GM21717 (cell line): ENCODE measurements around the gene VIT.
"Not testable (repeated sequence)": the region's sequence is repeated elsewhere in the genome, so short reads cannot be mapped to it uniquely, and the experiment has no call there.

Source experiments
- ATAC-seq: cut with Tn5 transposase; IDR thresholded peaks from one replicate; pipeline ENCODE4 v1.9.1; 2021; ENCODE audit warnings: mild to moderate bottlenecking, moderate library complexity; ENCODE audit not compliant: unreplicated experiment

VIT gene

DNA sequence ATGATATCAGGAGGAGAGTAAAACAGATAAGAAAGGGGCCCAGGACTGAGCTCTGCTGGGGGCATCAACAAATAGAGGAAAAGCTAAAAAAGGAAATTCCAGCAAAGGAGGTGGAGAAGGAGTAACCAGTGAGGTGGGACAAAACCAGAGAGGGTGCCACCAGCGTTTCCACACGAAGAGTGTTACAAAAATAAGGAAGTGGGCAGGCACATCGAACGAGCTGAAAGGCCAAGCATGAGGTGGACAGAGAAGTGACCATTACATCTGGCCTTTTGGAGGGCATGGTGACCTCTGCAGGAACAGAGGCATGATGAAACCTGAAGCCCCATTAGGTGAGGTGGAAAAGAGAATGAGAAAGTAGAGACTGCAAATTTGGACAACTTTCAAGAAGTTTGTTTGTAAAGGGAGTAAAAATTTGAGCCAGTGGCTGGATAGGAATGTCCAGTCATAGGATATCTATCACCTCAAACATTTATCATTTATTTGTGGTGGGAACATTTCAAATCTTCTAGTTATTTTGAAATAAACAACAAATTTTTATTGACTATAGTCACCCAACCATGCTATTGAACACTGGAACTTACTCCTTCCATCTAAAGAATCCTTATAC lies 18.4 kb upstream of the VIT start:
- ATAC-seq: no peak

DNA sequence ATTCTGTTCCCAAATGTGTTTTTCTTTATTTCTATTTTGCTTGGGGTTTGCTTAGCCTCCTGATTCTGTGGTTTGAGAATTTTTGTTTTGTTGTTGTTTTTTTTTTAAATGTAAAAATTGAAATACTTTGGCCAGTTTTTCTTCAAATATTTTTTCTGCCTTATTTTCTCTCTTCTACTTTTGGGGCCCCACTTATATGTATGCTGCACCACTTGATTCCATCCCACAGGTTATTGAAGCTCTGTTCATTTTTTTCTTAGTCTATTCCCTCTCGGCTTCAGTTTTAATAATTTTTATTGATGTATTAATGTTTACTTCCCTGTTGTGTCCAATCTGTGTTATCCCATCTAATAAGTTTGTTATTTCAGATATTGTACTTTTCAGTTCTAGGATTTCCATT lies 17.7 kb upstream of the VIT start:
- no peak for ATAC-seq

DNA sequence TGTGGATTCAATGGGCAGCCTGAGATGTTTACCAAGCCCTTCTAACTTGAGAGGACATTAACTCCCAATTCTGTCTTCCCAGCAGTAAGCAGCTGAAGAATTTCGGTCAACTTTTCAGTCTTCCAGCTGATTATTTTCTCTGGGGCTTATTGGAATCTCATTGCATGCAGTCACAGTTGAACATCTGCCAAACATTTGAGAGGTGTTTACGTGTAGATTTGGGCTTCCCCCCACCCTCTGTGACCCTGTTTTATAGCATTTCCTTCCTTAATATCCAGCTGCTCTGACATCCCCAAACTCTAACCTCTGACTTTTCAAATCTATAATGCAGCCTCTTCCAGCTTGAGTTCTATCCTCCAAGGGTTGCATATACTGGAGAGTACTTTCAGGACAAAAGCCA lies 16.5 kb upstream of the VIT start:
- ATAC-seq: no peak

DNA sequence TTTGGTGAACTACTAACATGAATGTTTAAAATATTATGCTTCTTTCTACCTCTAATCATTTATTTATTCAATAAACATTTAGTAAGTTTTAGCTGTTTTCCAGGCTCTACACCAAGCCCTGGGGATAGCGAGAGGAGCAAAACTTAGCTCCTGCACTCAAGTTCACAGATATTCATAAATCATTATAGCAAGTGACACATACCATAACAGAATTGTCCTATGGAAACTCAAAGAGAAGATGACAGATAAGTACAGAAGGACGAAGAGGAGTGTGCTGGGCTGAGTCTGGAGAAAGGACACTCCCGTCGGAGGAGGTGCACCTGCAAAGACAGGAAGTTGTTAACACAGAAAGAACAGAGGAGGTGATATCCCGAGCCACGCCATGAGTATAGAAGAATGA lies 13.9 kb upstream of the VIT start:
- ATAC-seq: no peak

DNA sequence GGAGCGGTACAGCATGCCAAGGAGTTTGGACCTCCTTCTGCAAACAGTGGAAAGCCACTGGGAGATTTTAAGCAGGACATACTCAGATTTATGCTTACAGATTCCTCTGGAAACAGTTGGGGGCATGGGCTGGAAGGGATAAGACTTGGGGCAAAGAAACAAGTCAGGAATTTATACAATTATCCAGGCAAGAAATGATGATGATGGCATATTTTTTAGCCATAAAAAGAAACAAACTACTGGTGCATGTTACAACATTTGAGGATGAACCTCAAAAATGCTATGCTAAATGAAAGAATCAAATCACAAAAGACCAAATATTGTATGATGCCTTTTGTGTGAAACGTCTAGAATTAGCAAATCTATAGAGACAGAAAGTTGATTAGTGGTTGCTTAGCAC lies 13.5 kb upstream of the VIT start:
- ATAC-seq: no peak

DNA sequence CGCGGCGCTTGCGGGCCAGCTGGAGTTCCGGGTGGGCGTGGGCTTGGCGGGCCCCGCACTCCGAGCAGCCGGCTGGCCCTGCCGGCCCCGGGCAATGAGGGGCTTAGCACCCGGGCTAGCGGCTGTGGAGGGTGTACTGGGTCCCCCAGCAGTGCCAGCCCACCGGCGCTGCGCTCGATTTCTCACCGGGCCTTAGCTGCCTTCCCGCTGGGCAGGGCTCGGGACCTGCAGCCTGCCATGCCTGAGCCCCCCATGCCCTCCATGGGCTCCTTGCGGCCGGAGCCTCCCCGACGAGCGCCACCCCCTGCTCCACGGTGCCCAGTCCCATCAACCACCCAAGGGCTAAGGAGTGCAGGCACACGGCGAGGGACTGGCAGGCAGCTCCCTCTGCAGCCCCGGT lies 8.2 kb upstream of the VIT start:
- ATAC-seq: not testable (repeated sequence)

DNA sequence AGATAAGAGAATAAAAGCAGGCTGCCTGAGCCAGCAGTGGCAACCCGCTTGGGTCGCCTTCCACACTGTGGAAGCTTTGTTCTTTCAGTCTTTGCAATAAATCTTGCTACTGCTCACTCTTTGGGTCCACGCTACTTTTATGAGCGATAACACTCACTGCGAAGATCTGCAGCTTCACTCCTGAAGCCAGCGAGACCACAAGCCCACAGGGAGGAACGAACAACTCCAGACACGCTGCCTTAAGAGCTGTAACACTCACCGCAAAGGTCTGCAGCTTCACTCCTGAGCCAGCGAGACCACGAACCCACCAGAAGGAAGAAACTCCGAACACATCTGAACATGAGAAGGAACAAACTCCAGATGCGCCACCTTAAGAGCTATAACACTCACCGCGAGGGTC lies 7.5 kb upstream of the VIT start:
- not testable (repeated sequence) for ATAC-seq

DNA sequence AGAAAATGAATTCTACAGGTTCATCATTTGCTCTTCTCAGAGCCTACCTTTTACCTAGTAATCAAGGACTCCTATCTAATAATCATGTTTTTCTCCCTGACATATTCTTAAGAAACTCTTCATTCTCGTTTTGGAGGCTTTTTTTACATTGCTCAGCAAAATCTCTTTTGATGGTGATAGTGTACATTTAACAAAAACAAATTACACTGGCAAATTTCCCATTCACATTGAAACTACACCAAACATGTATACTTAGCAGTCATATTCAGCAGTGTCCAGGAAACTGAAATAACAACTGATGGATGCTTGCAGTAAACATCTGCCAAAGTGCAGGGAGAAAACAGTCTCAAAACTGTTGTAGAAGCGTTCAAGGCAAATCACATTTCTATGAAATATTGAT lies 4.4 kb upstream of the VIT start:
- ATAC-seq: no peak

DNA sequence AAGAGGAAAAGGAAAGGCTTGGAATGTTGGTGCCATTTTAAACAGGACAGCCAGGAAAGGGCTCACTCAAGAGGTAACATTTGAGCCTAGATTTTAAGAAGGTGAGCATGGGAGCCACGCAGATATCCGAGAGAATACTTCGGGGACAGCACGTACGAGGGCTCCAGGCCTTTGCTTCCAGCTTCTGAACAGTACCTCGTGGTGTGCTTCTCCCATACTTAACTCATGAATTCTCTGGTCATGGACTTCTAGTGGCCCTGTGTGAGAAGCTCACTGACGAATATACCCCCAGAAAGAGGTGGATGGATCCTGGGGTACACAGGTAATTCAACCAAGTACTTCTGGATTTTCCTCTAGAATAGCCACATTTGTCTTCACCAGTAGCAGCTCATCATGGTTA lies 2.7 kb upstream of the VIT start:
- no peak for ATAC-seq

DNA sequence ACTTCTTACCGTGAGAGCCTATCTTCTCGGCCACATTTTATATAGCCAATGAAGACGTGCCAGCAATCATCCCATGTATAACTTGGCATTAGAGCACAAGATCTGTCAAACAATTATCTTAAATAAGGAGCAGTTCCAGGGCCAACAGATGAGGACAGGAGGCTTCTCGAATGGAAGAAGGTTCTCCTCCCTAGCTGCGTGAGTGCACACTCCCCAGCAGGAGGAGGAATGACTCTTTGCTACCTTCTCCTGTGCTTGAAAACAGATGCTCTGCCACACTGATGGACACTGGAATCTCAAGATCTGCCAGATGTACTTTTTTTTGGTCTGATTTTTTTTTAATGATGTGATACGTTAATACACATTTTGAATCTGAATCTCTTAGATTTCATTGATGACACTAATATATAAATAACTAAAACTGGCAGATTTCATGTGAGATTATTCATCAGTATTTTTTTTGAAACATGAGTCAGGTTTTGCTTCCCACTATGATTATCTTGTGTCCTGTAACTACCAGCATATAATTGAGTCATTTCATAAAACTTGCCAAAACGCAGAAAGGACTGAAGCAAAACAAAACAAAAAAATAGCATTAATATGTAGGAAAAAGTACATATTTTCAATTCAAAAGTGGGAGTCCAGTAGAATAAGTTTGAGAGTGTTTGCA lies 626 bp upstream of the VIT start:
- ATAC-seq: no peak

DNA sequence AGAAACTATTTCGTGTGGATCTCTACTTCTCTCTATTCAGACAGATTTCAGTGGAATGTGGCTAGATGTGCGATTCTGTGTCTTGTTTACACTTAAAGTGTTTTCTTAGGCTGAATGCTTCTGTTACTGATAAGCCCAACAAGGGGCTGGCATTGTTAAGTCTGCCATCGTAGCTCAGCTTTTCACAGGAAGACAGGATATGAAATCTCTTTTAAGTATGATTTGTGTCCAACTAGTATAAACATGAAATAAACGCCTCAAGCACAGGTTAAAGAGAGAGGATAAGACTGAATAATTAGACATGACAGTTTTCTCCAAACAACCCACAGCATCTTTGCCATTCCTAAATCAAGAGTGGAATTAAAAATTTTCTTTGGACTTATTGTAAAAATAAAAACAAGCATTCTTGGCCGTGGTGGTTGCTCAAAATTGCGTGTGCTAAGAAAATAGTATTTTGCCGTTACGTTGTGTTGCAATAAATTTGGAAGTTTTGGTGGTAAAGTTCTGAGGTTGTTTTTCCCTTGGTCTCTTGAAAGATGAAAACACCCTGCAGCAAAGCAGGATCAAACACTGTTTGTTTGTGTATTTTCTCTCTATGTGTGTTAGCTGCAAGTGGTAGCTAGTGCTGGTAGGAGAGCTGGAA lies 1.0 kb downstream of the VIT start:
- ATAC-seq: no peak

DNA sequence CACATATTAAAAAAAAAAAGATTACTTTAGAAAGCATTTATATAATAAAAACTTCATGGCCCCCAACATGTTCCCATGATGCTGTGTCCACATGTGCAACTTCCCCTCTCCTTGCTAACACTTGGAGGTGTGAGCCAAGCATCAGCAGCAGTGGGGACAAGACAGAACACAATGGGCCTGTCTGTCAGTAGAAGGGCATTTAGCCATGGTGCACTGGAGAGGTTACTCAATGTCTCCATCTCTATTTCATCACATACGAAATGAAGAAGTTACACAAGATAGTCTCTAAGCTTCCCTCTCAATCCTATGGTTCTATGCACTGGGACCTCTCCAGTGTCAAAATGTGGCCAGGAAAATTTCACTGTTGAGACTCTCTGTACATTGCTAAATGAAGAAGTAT lies 2.5 kb downstream of the VIT start:
- ATAC-seq: no peak

DNA sequence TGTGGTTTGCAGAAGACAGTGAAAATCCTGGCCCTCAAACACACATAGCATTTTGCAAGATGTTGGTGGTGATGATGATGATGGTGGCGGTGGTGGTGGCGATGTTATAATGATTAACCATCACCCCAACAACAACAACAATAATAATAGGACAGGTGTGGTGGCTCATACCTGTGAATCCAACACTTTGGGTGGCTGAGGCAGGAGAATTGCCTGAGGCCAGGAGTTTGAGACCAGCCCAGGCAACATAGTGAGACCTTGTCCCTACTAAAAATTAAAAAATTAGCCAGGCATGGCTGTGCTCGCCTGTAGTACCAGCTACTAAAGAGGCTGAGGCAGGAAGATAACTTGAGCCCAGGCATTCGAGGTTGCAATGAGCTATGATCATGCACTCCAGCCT lies 3.8 kb downstream of the VIT start:
- no peak for ATAC-seq

DNA sequence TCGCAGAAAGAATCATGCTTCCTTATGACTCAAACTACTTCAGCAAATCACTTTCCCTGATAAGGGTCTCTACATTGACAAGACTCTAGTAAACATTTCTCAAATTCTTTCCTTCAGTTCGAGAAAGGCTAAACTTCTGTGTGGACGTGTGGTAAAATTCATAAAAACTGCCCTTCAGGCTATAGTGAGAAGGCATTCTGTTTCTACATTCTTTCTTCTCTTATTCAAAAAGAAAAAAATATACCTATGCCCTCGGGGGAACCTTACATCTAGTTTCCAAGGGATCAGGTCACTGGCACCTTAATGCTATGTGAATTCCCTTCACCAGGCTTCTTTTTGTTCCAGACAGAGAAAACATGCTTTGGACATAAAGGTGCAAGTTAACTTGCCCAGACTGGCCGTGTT lies 4.9 kb downstream of the VIT start:
- ATAC-seq: no peak

DNA sequence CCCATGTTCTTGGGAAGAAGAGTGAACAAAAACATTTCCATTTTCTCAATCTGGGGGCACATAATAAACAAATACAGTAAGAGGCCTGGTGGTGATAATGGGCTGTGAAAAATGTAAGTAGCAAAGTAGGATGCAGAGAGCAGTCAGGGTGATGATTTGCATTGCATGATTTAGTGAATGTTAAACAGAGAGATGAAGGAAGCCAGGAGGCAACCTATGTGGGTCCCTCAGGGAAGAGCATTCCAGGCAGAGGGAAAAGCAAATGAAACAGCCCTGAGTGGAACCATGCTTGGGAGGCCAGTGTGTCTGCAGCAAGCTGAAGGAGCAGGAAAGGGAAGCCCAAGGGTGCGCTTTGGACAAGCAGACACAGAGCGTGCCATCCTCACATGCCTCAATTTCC lies 5.4 kb downstream of the VIT start:
- no peak for ATAC-seq

DNA sequence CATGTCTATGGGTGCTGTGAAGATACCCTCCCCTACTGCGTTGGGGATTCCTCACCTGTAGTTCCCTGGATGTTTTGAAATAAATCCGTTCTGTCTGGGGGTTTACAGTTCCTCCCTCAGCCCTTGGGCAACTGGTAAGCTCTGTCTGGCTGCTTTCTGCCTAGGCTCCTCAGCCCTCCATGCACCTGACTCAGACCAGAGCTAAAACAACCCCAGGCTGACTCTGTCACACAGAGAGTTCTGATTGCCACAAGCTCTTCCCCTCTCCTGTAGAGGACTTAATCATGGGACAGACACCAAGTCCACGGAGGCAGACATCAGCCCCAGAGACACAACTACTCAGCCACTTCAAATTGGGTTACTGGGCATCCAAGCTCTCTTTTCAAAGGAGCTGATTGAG lies 6.3 kb downstream of the VIT start:
- ATAC-seq: no peak

DNA sequence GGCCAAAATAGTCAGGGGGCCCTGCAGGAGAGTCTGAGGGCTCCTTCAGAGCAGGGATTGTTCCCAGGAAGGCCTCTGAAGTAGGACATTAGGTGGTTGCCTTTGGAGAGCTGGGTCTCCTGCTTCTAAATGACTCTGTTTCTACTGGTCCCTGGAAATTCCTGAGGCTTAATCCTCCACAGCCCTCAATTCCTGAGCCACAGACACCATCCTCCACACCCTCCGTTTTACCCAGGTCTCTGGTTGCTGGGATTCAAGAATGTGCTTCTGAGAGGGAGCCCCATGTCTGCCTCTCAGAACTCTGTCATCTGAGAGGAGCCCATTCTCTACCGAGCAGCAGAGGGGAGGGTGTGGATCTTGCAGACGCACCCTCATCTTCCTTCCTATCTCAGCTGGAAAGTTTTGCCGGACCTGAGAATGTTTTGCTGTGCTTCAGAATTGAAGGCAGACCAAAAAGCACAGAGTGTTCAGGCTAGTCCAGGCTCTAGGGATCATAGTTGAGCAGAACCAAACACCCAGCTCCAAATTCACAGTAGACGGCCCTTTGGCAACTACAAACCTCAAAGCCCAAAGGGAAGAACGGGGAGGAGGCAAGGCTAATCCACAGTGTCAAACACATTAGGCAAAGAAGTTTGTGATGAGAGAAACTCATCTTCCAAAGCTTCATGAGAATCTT lies 8.1 kb downstream of the VIT start:
- no peak for ATAC-seq

DNA sequence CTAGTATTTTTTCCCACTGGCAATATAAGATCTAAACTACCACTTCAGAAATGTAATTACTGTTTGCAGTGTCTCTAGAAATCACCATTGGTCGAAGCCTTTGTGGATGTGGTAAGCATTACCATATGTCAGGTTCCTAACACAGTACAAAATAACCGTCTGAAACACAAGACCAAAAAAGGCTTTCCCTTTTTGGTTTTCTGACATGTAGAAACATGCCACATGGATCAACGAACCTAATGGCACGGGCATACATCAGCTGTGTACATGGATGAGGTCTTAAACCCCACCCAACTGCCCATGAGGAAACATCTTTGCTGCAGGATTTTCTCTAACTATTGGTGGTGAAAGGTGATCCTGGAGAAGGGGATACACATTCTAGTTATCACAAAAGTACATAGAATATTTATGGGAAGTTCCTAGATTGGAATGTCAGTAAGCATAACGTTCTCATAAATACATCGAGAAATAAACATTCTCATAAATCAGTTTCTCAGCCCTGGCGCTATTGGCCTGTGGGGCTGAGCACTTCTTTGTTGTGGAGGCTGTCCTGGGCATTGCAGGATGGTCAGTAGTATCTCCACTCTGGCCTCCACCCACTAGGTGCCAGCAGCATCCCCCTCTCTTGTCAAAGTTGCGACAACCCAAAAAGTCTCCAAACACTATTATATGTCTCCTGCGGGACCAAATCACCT lies 9.0 kb downstream of the VIT start:
- no peak for ATAC-seq

DNA sequence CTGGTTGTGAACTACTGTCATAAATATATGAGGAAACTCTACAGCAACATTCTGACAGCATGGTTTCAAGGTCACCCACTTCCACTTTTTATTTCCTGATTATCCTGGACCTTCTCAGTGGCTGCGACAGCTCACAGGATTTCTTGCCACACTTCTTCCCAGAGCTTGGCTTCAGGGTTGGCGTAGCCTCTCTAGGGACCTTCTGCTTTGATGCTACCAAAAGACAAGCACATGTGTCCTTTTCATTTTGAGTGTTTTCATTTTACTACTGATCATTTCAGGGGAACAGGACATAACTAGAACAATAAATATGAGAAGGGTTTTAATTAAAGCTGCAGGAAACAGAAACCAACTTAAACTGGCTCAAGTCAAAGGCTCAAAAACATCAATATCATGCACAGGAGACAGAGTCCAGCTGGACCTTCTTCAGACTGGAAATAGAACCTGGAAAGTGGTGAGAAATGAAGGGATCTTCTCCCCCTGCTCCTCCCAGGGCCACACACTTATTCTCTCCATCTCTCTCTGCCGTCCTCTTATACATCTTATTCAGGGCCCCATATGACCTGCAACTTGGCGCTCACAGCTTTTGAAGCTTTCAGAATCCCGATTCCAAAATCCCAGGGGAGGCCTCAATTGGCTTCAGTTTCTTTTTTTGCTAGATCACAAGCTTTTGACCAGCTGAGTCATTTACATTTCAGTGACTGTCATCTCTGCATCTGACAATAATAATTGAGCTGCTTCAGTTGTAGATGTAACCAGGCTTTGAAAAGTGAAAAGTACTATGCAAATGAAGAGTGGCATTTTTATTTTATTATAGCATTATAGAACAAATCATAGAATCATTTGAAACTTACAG lies 9.7 kb downstream of the VIT start:
- no peak for ATAC-seq

DNA sequence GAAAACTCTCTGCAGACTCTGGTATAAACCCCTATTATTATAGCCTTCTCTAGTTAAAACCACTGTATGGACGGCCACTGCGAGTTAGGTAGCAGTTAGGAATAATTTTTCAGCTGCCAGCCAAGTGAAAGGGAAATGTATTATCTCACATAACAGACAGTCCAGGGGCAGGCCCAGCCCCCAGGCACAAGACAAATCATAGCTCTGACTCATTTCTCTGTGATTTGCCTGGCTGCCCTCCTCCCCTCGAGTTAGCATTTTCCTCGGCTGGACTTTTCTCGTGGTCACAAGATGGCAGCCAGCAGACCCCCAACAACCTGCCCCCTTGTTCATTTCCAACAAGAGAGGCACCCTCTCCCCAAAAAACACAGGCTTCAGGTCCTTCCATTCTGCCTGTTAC lies 10.5 kb downstream of the VIT start:
- ATAC-seq: no peak
